ENCODE results near the gene DDX54.
A peak's percentile ranks its signal among the peaks of the same experiment; 100 is the strongest.

DDX54 gene, protein sequence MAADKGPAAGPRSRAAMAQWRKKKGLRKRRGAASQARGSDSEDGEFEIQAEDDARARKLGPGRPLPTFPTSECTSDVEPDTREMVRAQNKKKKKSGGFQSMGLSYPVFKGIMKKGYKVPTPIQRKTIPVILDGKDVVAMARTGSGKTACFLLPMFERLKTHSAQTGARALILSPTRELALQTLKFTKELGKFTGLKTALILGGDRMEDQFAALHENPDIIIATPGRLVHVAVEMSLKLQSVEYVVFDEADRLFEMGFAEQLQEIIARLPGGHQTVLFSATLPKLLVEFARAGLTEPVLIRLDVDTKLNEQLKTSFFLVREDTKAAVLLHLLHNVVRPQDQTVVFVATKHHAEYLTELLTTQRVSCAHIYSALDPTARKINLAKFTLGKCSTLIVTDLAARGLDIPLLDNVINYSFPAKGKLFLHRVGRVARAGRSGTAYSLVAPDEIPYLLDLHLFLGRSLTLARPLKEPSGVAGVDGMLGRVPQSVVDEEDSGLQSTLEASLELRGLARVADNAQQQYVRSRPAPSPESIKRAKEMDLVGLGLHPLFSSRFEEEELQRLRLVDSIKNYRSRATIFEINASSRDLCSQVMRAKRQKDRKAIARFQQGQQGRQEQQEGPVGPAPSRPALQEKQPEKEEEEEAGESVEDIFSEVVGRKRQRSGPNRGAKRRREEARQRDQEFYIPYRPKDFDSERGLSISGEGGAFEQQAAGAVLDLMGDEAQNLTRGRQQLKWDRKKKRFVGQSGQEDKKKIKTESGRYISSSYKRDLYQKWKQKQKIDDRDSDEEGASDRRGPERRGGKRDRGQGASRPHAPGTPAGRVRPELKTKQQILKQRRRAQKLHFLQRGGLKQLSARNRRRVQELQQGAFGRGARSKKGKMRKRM

GRCh38 chr12:113185180-113186032, at the start of gene DDX54, which contains the start of gene RITA1:
TSS of gene DDX54 (minus strand) at chr12:113185478. CDS start at chr12:113185451, 27 bp downstream.
TSS of gene RITA1 (plus strand) at chr12:113185721. CDS start at chr12:113186747, 1,026 bp downstream.
- DNase-seq: peak; percentile 93

- no peak for DNase-seq
Observed at GRCh38 chr12:113234483-113234882, 49.2 kb upstream of the DDX54 start.

- DNase-seq: no peak
Observed at GRCh38 chr12:113233967-113234366, 48.7 kb upstream of the DDX54 start.

GRCh38 chr12:113232840-113233585, 47.7 kb upstream of the DDX54 start:
- peak; percentile 63 for DNase-seq

GRCh38 chr12:113232089-113232839, 47.0 kb upstream of the DDX54 start:
- DNase-seq: peak; percentile 21

DNA sequence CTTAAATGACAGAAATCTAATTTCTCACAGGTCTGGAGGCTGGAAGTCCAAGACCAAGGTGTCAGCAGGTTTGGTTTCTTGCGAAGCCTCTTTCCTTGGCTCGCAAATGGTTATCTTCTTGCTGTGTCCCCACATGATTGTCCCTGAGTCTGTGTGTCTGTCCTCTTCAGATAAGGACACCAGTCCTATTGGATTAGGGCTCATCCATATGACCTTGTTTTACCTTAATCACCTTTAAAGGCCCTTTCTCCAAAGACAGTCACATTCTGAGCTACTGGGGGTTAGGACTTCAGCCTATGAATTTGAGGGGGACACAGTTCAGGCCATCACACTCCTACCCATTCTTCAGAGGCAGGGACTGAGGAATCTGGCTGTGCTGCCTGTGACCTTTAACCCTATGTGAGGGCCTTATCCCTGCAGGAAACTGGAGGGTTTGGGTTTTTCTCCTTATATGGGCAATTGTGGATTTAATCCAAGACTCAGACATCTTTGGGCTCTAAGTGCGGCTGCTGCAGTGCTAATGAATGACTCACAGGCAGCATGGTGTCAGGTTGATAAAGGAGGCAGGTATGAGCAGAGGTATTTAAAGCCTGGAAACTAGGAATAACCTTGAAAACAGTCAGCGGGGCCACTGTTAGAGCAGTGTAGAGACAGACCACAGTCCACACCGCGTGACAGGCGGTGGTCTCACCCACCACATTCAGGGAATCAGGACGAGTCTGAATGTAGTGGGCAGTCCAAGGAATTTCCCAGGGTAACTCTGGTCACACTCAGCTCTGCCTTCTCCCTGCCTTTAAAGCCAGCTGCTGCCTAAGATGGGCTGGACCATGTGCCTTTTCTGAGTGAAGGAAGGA, 46.2 kb upstream of the DDX54 start:
- DNase-seq: peak; percentile 10

DNA sequence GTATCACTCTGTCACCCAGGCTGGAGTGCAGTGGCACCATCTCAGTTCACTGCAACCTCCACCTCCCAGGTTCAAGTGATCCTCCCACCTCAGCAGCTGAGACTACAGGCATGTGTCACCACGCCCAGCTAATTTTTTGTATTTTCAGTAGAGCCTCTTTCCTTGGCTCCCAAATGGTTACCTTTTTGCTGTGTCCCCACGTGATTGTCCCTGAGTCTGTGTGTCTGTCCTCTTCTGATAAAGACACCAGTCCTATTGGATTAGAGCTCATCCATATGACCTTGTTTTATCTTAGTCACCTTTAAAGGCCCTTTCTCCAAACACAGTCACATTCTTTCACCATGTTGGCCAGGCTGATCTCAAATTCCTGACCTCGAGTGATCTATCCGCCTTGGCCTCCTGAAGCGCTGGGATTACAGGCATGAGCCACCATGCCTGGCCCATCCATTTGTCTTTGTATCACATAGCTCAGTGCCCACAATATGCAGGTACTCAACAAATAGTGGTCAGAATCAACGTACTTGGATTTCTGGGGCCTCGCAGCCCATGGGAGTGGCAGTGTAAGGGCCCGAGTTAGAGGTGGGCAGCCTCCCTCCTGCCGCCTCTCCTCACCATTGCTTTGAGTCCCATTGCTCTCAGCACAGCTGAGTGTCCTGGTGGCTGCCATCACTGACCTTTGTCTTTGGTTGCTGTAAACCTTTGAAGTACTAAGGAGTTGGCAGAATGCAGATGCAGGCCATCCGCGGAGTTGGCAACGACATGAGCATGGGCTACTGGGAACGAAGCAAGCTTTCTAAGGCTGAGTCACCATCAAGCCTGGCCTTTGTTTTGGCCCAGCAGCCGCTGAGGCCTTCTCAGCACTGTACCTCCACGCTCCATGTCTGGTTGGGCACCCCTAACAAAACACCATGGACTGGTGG, 45.3 kb upstream of the DDX54 start:
- DNase-seq: peak; percentile 15

DNA sequence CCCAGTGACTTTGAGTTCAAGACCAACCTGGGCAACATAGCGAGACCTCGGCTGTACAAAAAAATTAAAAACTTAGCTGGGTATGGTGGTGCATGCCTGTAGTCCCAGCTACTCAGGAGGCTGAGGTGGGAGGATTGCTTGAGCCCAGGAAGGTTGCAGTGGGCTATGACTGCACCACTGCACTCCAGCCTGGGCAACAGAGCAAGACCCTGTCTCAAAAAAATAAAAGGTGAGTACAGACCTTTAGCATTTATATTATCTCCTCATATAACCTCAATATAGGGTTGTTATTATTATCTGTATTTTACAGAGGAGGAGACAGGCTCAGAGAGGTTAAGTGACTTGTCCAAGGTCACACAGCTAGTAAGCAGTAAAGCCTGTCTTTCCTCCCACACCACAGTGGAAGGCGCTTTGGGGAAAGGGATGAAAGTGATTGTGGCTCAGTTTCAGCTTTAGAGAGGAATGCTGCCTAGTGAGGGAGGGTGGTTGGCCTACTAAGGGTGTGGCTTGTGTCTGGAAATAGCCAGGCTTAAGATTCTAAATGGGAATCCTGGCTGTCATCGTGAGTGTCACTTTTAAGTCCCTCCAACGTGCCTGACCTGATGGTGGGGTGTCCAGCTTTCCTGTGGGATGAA, 43.2 kb upstream of the DDX54 start:
- no peak for DNase-seq

- DNase-seq: no peak
Observed at GRCh38 chr12:113227686-113228391, 42.6 kb upstream of the DDX54 start.

DNA sequence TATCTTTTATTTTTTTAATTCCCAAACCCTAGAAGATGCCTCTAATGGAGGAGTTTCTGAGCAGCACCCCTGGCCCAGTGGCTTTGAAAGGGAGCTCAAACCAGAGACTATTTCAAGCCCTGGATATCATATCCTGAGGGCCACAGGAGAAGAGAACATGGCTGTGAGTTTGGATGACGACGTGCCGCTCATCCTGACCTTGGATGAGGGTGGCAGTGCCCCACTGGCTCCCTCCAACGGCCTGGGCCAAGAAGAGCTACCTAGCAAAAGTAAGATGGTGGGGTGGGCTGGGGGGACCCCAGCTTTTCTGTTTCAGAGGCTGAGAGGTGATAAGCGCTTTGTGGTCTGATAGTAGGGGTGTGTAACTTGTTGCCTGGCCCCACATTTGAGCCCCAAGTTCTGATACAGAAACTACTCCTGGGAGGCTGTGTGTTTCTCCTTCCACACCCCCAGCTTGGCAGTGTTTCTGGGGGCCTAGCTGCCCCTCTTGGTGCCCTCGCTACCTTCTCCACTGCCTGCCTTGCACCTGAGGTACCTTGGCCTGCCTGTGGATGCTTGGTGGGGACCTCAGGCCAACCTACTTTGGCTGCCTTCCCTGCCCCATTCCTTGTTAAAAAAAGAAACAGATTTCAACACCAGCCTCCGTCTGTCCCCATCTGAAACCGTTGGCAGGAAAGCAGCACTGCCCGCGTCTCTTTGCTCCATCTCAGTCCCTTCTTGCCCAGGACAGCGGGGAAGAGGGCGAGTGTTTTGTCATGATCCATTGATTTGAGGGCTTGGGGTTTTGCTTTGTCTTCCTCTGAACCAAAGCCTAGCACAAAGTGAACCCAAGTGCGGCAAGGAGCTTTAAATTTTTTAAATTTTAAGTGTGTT, 41.7 kb upstream of the DDX54 start:
- no peak for DNase-seq

- DNase-seq: no peak
Observed at GRCh38 chr12:113224955-113225354, 39.7 kb upstream of the DDX54 start.

DNA sequence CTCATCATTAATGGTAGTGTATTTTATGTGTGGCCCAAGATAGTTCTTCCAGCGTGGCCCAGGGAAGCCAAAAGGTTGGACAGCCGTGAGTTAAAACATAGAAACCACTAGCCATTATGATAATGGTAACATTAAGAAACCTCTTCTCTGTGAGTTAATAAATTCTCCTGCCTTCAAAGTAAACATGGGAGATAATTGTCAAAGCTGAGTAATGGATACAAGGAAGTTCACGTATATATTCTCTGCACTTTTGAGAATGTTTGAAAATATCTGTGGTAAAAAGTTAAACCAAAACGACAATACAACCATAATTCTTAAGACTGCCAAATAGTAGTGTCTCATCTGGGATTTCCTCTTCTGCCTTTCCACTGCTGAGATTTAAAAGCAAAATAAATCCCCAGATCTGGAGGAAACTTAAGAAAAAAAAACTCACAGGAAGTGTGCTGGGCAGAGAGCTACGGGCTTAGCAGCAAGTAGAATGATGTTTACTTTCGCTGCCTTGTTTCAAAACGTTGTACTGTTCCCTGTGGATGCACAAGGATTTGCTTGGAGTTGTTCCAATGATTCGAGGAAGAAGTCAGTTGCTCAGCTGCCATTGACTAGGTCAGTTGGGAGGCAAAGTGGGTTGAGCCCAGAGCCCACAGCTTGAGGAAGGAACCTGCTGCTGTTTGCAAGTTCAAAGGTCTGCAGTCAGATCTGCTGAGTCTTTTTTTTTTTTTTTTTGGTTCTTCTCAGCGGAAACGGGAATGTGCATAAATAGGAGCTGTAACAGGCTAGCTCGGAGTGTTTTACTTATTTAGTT, 37.7 kb upstream of the DDX54 start:
- no peak for DNase-seq

GRCh38 chr12:113221997-113222729, 36.9 kb upstream of the DDX54 start:
- DNase-seq: no peak

DNA sequence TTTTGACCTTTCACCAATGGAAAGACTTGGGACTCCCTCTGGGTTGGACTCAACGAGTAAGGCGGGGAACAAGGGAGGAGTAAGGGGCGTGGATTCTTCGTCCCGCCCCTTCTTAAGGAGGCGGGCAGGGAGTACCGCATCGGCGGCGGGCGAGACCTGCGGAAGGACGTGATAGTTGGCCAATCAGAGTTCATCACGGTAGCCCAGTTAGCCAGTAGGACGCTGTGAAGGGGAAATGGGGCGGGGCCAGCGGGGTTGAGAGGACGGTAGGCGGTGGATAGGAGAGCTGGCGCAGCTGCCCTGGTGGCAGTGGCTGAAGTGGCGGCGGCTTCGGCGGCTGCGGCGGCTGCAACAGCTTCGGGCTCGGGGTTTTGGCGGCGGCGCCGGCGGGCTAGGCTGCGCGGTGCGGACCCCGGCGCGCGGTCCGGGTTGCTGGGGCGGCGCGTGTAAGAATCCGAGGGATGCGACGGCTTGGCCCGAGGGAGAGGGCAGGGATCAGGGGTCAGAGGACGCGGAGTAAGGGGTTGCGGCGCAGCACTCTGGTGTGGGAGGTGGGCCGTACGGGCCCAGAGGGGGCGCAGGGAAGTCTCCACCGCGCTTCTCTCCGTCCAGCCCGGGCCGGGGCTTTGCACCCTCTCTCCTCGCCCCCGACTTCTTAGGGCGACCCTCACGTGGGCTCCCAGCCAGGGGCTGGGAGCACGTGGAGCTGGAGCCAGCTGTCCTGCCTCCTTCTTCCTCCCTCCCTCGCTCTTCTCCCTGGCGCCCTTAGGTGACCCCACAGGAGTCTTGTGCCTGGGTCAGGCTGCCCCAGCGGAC, 36.1 kb upstream of the DDX54 start, which contains the start of gene TPCN1:
TPCN1 (plus strand) TSS at position 284 of the 816 bp plus-strand sequence. CDS start 5,389 bp downstream, outside the sequence.
- DNase-seq: peak; percentile 98
